ENCODE data around the gene DUSP23.

The DUSP23 gene

DNA sequence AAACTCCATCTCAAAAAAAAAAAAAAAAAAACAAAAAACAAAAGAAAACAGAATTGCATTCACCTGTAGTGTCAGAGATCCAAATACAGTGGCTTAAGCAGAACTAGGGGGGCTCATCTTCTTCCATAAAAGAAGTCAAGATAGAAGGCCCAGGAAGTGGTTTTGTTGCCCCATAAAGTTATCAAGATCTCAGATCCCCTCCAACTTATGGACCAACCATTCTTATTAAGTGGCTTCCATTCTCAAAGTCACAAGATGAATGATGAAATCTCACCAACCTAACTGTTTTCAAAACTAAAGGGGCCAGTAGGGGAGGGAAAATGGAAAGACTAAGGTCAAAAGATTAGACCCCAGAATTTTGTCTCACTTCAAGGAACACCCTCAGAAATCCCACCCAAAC lies 30.1 kb upstream of the DUSP23 start:
- no peak for DNase-seq (ENCODE audit: extremely low read depth, low read depth)
- TF ChIP-seq, protein P1, sequence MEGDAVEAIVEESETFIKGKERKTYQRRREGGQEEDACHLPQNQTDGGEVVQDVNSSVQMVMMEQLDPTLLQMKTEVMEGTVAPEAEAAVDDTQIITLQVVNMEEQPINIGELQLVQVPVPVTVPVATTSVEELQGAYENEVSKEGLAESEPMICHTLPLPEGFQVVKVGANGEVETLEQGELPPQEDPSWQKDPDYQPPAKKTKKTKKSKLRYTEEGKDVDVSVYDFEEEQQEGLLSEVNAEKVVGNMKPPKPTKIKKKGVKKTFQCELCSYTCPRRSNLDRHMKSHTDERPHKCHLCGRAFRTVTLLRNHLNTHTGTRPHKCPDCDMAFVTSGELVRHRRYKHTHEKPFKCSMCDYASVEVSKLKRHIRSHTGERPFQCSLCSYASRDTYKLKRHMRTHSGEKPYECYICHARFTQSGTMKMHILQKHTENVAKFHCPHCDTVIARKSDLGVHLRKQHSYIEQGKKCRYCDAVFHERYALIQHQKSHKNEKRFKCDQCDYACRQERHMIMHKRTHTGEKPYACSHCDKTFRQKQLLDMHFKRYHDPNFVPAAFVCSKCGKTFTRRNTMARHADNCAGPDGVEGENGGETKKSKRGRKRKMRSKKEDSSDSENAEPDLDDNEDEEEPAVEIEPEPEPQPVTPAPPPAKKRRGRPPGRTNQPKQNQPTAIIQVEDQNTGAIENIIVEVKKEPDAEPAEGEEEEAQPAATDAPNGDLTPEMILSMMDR (IDR thresholded peaks at IDR 0.05; ENCODE audit: low read depth, low read length): no peak

GRCh38 chr1:159751031-159751430 lies 29.7 kb upstream of the DUSP23 start:
- TF ChIP-seq, protein P1 (IDR thresholded peaks at IDR 0.05; ENCODE audit: low read depth, low read length): no peak
- DNase-seq (ENCODE audit: extremely low read depth, low read depth): no peak

DNA sequence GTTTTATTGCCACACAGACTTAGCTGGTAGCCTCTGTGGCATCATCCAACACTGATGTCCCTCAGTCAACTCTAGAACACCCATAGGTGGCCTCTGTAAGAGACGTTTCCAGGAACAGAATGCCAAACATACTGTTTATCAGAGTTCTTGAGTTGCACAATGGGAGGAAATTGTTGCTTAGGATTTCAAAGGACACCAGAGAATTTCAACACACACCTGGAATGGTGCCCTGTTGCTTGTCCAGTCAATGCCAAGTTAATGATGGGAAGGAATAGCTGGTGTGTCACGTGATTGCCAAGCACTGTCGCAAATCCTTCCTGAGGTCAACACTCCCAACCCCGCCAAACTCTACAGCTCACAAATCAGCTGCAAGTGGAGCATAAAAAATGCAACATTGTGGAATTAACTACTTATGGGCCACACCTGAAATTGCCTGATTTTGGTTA lies 28.6 kb upstream of the DUSP23 start:
- DNase-seq (ENCODE audit: extremely low read depth, low read depth): peak; percentile 73
- TF ChIP-seq, protein P1 (IDR thresholded peaks at IDR 0.05; ENCODE audit: low read depth, low read length): no peak

- TF ChIP-seq, protein P1 (IDR thresholded peaks at IDR 0.05; ENCODE audit: low read depth, low read length): no peak
- no peak for DNase-seq (ENCODE audit: extremely low read depth, low read depth)
These were observed 27.4 kb upstream of the DUSP23 start for GRCh38 chr1:159753386-159753785.

DNA sequence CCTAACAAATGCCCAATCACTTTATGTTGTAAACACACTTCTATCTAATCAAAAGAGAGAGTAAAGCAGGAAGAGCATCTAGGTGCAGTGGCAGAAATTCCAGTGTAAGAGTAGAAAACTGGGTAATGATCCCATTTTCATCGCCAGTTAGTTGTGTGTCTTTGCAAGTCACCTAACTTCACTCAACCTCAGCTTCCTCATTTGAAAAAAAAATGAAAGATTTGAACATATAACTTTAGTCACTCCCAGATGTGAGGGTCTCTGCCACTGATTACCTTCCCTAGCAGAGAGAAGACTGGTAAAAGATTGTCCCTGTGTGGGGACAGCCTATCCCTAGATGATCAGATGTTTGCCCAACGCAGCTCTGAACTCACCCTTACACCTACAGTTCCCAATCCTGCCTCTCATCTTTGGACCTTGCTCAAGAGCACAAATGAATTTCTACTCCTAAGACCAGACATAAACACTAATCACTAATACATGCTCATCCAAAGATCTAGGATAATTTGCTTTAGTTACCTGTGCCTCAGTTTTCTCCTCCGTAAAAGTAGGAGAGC lies 25.2 kb upstream of the DUSP23 start:
- DNase-seq (ENCODE audit: extremely low read depth, low read depth): no peak
- TF ChIP-seq, protein P1 (IDR thresholded peaks at IDR 0.05; ENCODE audit: low read depth, low read length): no peak

DNA sequence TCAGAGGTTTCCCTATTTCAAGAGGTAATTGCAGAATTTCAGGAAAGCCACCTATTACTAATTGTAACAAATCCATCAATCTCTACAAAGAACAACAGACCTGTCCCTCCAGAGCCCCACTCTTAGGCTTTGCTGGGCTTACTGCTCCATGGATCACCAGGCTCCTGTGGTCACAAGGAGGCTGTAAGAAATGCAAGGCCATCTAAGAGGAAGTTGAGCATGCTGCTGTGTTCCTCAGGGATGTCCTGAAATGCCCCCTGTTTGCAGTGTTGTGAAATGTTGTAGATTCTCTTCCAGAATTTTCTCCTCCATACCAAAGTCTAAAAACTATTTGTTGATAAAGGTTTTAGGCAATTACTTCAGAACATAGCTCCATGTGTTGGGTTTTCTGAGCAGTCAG lies 24.4 kb upstream of the DUSP23 start:
- TF ChIP-seq, protein P1 (IDR thresholded peaks at IDR 0.05; ENCODE audit: low read depth, low read length): no peak
- DNase-seq (ENCODE audit: extremely low read depth, low read depth): no peak

GRCh38 chr1:159763686-159764085 lies 17.1 kb upstream of the DUSP23 start:
- DNase-seq (ENCODE audit: extremely low read depth, low read depth): no peak
- TF ChIP-seq, protein P1 (IDR thresholded peaks at IDR 0.05; ENCODE audit: low read depth, low read length): no peak

Data from AG09319 (cell line).